ENCODE measurements around the gene MIPOL1. TPM values are rescaled to one million over a fixed set of nuclear protein-coding genes. Genes with fewer than 3 reads are reported as not detected.

Gene MIPOL1
- total and polyA plus RNA-seq, 4 donors = 0.51 to 6.6 (median 1.9) TPM

- Histone ChIP-seq H3K27ac (ENCODE audit: low read depth in 1 of 2, low read length in 2 of 2) (no peak overlapping the region), H3K4me3 (ENCODE audit: low read depth in 1 of 3, low read length in 3 of 3) (no peak overlapping the region), H3K9me3 (ENCODE audit: control insufficient read depth in 4 of 4, low read length in 3 of 4) (no peaks in the 10 kb centered on the region), H3K36me3 (ENCODE audit: control insufficient read depth in 4 of 4, insufficient read depth in 3 of 4, low read depth in 1 of 4, low read length in 3 of 4) (peaks cover 0 to 1% (median 0%) of the 10 kb centered on the region in 4 donors), H3K4me1 (ENCODE audit: control insufficient read depth in 4 of 4, insufficient read depth in 4 of 4, low read length in 3 of 4) (peaks cover 3 to 11% (median 5%) of the 10 kb centered on the region in 4 donors), H3K27me3 (ENCODE audit: control insufficient read depth in 4 of 4, insufficient read depth in 4 of 4, low read length in 3 of 4) (no peaks in the 10 kb centered on the region), H3K9ac (ENCODE audit: low read depth in 1 of 2, low read length in 2 of 2) (no peak overlapping the region)
- TF ChIP-seq HNF4A (conservative IDR thresholded peaks at IDR 0.05) = no peak
- no peak for TF ChIP-seq GABPA (IDR thresholded peaks at IDR 0.05 in 1 of 2, conservative IDR thresholded peaks at IDR 0.05 in 1 of 2)
- no peak for DNase-seq (ENCODE audit: low spot score)
These were observed 87.0 kb downstream of the MIPOL1 start for GRCh38 chr14:37284760-37285159.

- peaks cover 3 to 13% (median 5%) of the 10 kb centered on the region in 4 donors for H3K4me1 ChIP-seq (ENCODE audit: control insufficient read depth in 4 of 4, insufficient read depth in 4 of 4, low read length in 3 of 4)
- H3K9me3 ChIP-seq (ENCODE audit: control insufficient read depth in 4 of 4, low read length in 3 of 4) = no peaks in the 10 kb centered on the region
- no peaks in the 10 kb centered on the region for H3K27me3 ChIP-seq (ENCODE audit: control insufficient read depth in 4 of 4, insufficient read depth in 4 of 4, low read length in 3 of 4)
- no peak overlapping the region for H3K27ac ChIP-seq (ENCODE audit: low read depth in 1 of 2, low read length in 2 of 2)
- WGBS = 94% methylated on average over 5 of the region's 5 CpGs
- TF ChIP-seq TAF1 (conservative IDR thresholded peaks at IDR 0.05) (no peak), EGR1 (IDR thresholded peaks at IDR 0.05; ENCODE audit: low read depth in 2 of 2) (no peak), SP1 (IDR thresholded peaks at IDR 0.05) (no peak), MAX (IDR thresholded peaks at IDR 0.05) (no peak), RAD21 (IDR thresholded peaks at IDR 0.05) (no peak), FOXA1 (IDR thresholded peaks at IDR 0.05) (no peak), NR2F2 (IDR thresholded peaks at IDR 0.05) (no peak), ZBTB33 (IDR thresholded peaks at IDR 0.05) (no peak), RXRA (IDR thresholded peaks at IDR 0.05) (no peak), FOXA2 (IDR thresholded peaks at IDR 0.05) (no peak), GABPA (IDR thresholded peaks at IDR 0.05 in 1 of 2, conservative IDR thresholded peaks at IDR 0.05 in 1 of 2) (no peak), HNF4A (conservative IDR thresholded peaks at IDR 0.05) (no peak), REST (IDR thresholded peaks at IDR 0.05) (no peak), CTCF (IDR thresholded peaks at IDR 0.05; ENCODE audit: low read depth, low read length, missing input control) (no peak), YY1 (IDR thresholded peaks at IDR 0.05) (no peak), JUND (IDR thresholded peaks at IDR 0.05) (no peak), HNF4G (IDR thresholded peaks at IDR 0.05) (no peak)
- no peak overlapping the region for H3K9ac ChIP-seq (ENCODE audit: low read depth in 1 of 2, low read length in 2 of 2)
- H3K36me3 ChIP-seq (ENCODE audit: control insufficient read depth in 4 of 4, insufficient read depth in 3 of 4, low read depth in 1 of 4, low read length in 3 of 4) = peaks cover 0 to 1% (median 0%) of the 10 kb centered on the region in 4 donors
- no peak overlapping the region for H3K4me3 ChIP-seq (ENCODE audit: low read depth in 1 of 3, low read length in 3 of 3)
- no peak for DNase-seq (ENCODE audit: low spot score)
These were observed 87.5 kb downstream of the MIPOL1 start for GRCh38 chr14:37285220-37285619.
